ENCODE data around the gene GJD4.

GJD4 gene

GRCh38 chr10:35632027-35632426 is 26.9 kb downstream of the GJD4 start:
- DNase-seq: no peak

- DNase-seq: no peak
Measured at GRCh38 chr10:35633006-35633980, 28.2 kb downstream of the GJD4 start.

- DNase-seq: peak; percentile 63
Measured at GRCh38 chr10:35635576-35635975, 30.4 kb downstream of the GJD4 start.

- no peak for DNase-seq
Measured at GRCh38 chr10:35636956-35637355, 31.8 kb downstream of the GJD4 start.

GRCh38 chr10:35637462-35637861 is 32.3 kb downstream of the GJD4 start:
- no peak for DNase-seq

GRCh38 chr10:35638101-35638500 is 33.0 kb downstream of the GJD4 start:
- no peak for DNase-seq

- no peak for DNase-seq
Measured at GRCh38 chr10:35639021-35639727, 34.0 kb downstream of the GJD4 start.

GRCh38 chr10:35639728-35640401 is 34.7 kb downstream of the GJD4 start:
- peak; percentile 30 for DNase-seq

- peak; percentile 72 for DNase-seq
Measured at GRCh38 chr10:35640474-35640873, 35.3 kb downstream of the GJD4 start.

- peak; percentile 84 for DNase-seq
Measured at GRCh38 chr10:35640951-35641675, 36.0 kb downstream of the GJD4 start.

GRCh38 chr10:35641676-35642034 is 36.5 kb downstream of the GJD4 start:
- peak; percentile 44 for DNase-seq

- DNase-seq: peak; percentile 90
Measured at GRCh38 chr10:35642035-35642792, 37.1 kb downstream of the GJD4 start, which contains the start of gene FZD8. Gene FZD8 (minus strand): TSS chr10:35642296. CDS start chr10:35641429, 867 bp downstream.

GRCh38 chr10:35642793-35643114 is 37.6 kb downstream of the GJD4 start:
- no peak for DNase-seq

- peak; percentile 43 for DNase-seq
Measured at GRCh38 chr10:35643151-35644049, 38.3 kb downstream of the GJD4 start.

GRCh38 chr10:35644050-35644950 is 39.2 kb downstream of the GJD4 start:
- no peak for DNase-seq

- DNase-seq: no peak
Measured at GRCh38 chr10:35650894-35651293, 45.8 kb downstream of the GJD4 start.

- DNase-seq: no peak
Measured at GRCh38 chr10:35652824-35653223, 47.7 kb downstream of the GJD4 start.

GRCh38 chr10:35657621-35658020 is 52.5 kb downstream of the GJD4 start:
- DNase-seq: no peak
